Glutamatergic neuron (in vitro differentiated cells): ENCODE data around the gene VSTM2B. TPM values are rescaled to one million over a fixed set of nuclear protein-coding genes. Genes with fewer than 3 reads are reported as not detected.

Experiments
- DNase-seq: peaks from one replicate; pipeline ENCODE4 v3.0.0; 2022
- H3K27ac Mint-ChIP-seq: one replicate; pipeline ENCODE4 v1.8.0; 2020; ENCODE audit warnings: mild to moderate bottlenecking, mixed read lengths, inconsistent platforms; ENCODE audit not compliant: unreplicated experiment
- H3K27me3 Mint-ChIP-seq: one replicate; pipeline ENCODE4 v1.8.0; 2020; ENCODE audit warnings: mild to moderate bottlenecking, moderate library complexity, mixed read lengths, inconsistent platforms; ENCODE audit not compliant: unreplicated experiment
- H3K36me3 Mint-ChIP-seq: one replicate; pipeline ENCODE4 v1.8.0; 2020; ENCODE audit warnings: mild to moderate bottlenecking, mixed read lengths, inconsistent platforms; ENCODE audit not compliant: unreplicated experiment
- H3K4me1 Mint-ChIP-seq: one replicate; pipeline ENCODE4 v1.8.0; 2020; ENCODE audit warnings: mild to moderate bottlenecking, low read depth, mixed read lengths, inconsistent platforms; ENCODE audit not compliant: unreplicated experiment
- H3K4me3 Mint-ChIP-seq: one replicate; pipeline ENCODE4 v1.8.0; 2020; ENCODE audit warnings: mild to moderate bottlenecking, mixed read lengths, inconsistent platforms; ENCODE audit not compliant: unreplicated experiment
- H3K9me3 Mint-ChIP-seq: one replicate; pipeline ENCODE4 v1.8.0; 2020; ENCODE audit warnings: mild to moderate bottlenecking, moderate library complexity, mixed read lengths, inconsistent platforms; ENCODE audit not compliant: unreplicated experiment
- total RNA-seq: library from RNA; stranded (reverse); fragmentation: NEBNext Ultra II Directional; extraction: Animal tissue kit (Norgen Biotek cat#: 25700); gene quantifications from one replicate; pipeline ENCODE4 v1.2.1, GENCODE V29; 2021; ENCODE audit not compliant: unreplicated experiment
- TF ChIP-seq, protein P1 (sequence below): fragments of 200-600 bp; sonication (generic); IDR thresholded peaks from one replicate; pipeline ENCODE4 v1.5.0; 2021; ENCODE audit not compliant: partially characterized antibody, unreplicated experiment

Gene VSTM2B
- total RNA-seq, 1 donor from 2014 or later, result 16.6 TPM

DNA sequence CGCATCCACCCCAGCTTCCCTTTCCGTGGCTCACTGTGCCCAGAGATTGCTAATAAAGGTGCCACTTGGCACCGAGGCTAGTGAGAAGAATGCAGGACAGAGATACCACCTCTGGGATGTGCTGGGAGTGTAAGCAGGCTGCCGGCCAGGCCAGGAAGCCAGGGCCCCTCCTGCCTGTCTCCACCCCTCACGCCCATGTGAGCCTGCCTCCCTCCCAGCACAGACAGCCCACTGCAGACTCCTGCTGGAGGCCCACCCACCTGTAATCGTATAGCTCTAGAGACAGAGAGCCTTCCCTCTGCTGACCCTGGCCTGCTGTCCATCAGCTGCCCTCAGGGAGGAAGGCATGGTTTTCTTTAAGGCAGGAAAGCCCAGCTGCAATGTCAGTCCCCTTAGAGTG is 13.9 kb downstream of the VSTM2B start:
- H3K4me3 Mint-ChIP-seq, result no peak overlapping the region
- no peaks in the 10 kb centered on the region for H3K4me1 Mint-ChIP-seq
- H3K36me3 Mint-ChIP-seq, result peaks cover 18% of the 10 kb centered on the region
- H3K27ac Mint-ChIP-seq, result no peak overlapping the region
- peaks cover 2% of the 10 kb centered on the region for H3K9me3 Mint-ChIP-seq
- TF ChIP-seq, protein P1, sequence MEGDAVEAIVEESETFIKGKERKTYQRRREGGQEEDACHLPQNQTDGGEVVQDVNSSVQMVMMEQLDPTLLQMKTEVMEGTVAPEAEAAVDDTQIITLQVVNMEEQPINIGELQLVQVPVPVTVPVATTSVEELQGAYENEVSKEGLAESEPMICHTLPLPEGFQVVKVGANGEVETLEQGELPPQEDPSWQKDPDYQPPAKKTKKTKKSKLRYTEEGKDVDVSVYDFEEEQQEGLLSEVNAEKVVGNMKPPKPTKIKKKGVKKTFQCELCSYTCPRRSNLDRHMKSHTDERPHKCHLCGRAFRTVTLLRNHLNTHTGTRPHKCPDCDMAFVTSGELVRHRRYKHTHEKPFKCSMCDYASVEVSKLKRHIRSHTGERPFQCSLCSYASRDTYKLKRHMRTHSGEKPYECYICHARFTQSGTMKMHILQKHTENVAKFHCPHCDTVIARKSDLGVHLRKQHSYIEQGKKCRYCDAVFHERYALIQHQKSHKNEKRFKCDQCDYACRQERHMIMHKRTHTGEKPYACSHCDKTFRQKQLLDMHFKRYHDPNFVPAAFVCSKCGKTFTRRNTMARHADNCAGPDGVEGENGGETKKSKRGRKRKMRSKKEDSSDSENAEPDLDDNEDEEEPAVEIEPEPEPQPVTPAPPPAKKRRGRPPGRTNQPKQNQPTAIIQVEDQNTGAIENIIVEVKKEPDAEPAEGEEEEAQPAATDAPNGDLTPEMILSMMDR, result no peak
- no peaks in the 10 kb centered on the region for H3K27me3 Mint-ChIP-seq
- no peak for DNase-seq

DNA sequence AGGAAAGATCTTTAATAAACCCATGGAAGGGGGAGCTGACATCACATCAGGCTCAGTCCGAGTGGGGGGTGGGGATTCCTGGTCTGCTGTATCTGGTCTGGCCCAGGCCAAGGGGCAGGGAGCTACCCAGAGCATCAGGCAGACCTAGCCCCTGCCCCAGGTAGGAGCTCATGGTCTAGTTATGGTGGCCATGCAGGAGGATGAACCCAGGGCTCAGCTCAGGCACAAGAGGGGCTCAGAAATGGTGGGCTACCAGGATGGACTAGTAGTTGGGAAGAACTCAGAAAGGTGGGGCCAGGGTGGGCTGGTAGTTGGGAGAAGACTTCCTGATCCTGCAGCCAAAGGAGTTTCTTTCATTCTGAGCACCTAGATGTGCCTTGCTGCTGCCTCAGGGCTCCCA is 14.3 kb downstream of the VSTM2B start:
- DNase-seq, result no peak
- peaks cover 3% of the 10 kb centered on the region for H3K27me3 Mint-ChIP-seq
- H3K4me1 Mint-ChIP-seq, result no peaks in the 10 kb centered on the region
- H3K27ac Mint-ChIP-seq, result no peak overlapping the region
- H3K4me3 Mint-ChIP-seq, result no peak overlapping the region
- peaks cover 21% of the 10 kb centered on the region for H3K36me3 Mint-ChIP-seq
- TF ChIP-seq, protein P1, result no peak
- H3K9me3 Mint-ChIP-seq, result peaks cover 3% of the 10 kb centered on the region

DNA sequence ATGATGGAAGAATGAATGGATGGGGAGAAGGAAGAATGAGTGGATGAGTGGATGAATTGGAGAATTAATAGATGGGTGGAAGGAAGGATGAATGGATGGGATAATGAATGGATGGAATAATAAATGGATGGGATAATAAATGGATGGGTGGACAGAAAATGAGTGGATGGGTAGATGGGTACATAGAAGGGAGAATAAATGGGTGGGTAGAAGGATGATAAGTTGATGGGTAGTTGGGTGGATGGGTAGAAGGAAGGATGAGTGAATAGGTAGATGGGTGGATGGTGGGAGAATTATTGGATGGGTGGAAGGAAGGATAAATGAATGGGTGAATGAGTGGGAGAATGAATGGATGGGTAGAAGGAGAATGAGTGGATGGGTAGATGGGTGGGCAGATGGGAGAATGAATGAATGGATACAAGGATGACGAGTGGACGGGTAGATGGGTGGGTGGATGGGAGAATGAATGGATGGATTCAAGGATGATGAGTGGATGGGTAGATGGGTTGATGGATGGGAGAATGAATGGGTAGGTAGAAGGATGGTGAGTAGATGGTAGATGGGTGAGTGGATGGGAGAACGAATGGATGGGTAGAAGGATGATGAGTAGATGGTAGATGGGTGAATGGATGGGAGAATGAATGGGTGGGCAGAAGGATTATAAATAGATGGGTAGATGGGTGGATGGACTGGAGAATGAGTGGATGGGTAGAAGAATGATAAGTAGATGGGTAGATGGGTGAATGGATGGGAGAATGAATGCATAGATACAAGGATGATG is 15.9 kb downstream of the VSTM2B start:
- Mint-ChIP-seq H3K4me3 (no peak overlapping the region), H3K27me3 (peaks cover 3% of the 10 kb centered on the region), H3K36me3 (peaks cover 21% of the 10 kb centered on the region), H3K4me1 (no peaks in the 10 kb centered on the region), H3K9me3 (peaks cover 3% of the 10 kb centered on the region), H3K27ac (no peak overlapping the region)
- DNase-seq, result no peak
- TF ChIP-seq, protein P1, result no peak

DNA sequence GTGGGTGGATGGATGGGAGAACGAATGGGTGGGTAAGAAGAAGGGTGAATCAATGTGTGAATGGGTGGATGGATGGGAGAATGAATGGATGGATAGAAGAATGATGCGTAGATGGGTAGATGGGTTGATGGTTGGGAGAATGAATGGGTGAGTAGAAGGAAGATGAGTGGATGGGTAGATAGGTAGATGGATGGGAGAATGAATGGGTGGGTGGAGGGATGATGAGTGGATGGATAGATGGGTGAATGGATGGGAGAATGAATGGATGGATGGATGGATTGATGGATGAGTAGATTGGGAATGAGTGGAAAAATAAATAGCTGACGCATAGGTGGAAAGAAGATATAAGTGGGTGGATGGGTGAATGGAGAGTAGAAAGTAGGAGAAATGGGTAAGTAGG is 16.5 kb downstream of the VSTM2B start:
- TF ChIP-seq, protein P1, result no peak
- no peak for DNase-seq
- Mint-ChIP-seq H3K27me3 (peaks cover 3% of the 10 kb centered on the region), H3K4me3 (no peak overlapping the region), H3K9me3 (peaks cover 3% of the 10 kb centered on the region), H3K36me3 (peaks cover 21% of the 10 kb centered on the region), H3K4me1 (peaks cover 3% of the 10 kb centered on the region), H3K27ac (no peak overlapping the region)

DNA sequence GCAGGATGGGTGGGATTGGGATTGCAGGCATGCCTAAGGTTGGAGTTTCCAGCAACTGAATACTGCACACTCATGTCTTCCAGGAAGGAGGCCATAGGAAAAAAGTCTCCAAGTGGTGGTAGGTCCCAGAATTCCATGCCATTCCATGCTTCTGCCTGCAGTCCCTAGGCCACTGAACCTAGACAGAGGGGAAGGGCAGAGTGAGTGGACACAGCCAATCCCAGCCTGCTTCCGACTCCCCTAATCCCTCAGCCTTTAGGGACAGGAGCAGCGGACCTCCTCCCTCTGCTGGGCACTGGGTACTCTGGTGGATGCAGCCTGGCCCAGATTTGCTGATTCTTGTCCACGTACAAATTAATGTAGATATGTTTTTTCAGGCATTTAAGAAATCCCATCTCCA is 17.0 kb downstream of the VSTM2B start:
- Mint-ChIP-seq H3K36me3 (peaks cover 21% of the 10 kb centered on the region), H3K4me1 (peaks cover 7% of the 10 kb centered on the region), H3K27me3 (peaks cover 7% of the 10 kb centered on the region), H3K27ac (no peak overlapping the region), H3K4me3 (no peak overlapping the region), H3K9me3 (peaks cover 3% of the 10 kb centered on the region)
- TF ChIP-seq, protein P1, result no peak
- DNase-seq, result no peak
